OCI-LY3 (cell line): ENCODE data around the gene ERP29.
"Not testable (repeated sequence)": the region's sequence is repeated elsewhere in the genome, so short reads cannot be mapped to it uniquely, and the experiment has no call there.

Source experiments
- H2AFZ ChIP-seq: fragments of 200-600, 300-600 bp; shearing (Covaris generic); 2 replicates; pipeline ENCODE4 v1.6.0; 2014; ENCODE audit warnings: antibody characterized with exemption, low read depth, low read length
- H3K27ac ChIP-seq: fragments of 200-600, 300-600 bp; sonication (generic); 2 replicates; pipeline ENCODE4 v1.5.1; 2014; ENCODE audit warnings: mild to moderate bottlenecking, low read length, moderate library complexity, mixed read lengths
- H3K27me3 ChIP-seq: fragments of 200-600, 300-600 bp; sonication (generic); 2 replicates; pipeline ENCODE4 v1.6.1; 2014; ENCODE audit warnings: low read depth, low read length, mixed read lengths
- H3K36me3 ChIP-seq: fragments of 200-600, 300-600 bp; sonication (generic); replicated peaks from 2 replicates; pipeline ENCODE3; 2014; ENCODE audit warnings: low read depth, low read length, mixed read lengths
- H3K4me1 ChIP-seq: fragments of 300-600, 200-600 bp; sonication (generic); 2 replicates; pipeline ENCODE4 v1.6.1; 2014; ENCODE audit warnings: low read length, mixed read lengths
- H3K4me2 ChIP-seq: fragments of 200-600, 300-600 bp; sonication (generic); 2 replicates; pipeline ENCODE4 v1.6.1; 2014; ENCODE audit warnings: low read length, mixed read lengths
- H3K4me3 ChIP-seq: fragments of 300-600, 200-600 bp; sonication (generic); 2 replicates; pipeline ENCODE4 v1.5.1; 2014; ENCODE audit warnings: antibody characterized with exemption, mild to moderate bottlenecking, low read length, moderate library complexity
- H3K79me2 ChIP-seq: fragments of 300-600, 200-600 bp; shearing (Covaris generic); 2 replicates; pipeline ENCODE4 v1.6.1; 2014; ENCODE audit warnings: mild to moderate bottlenecking, low read length, mixed read lengths
- H3K9ac ChIP-seq: fragments of 300-600, 200-600 bp; shearing (Covaris generic); 2 replicates; pipeline ENCODE4 v1.6.0; 2014; ENCODE audit warnings: mild to moderate bottlenecking, low read length, moderate library complexity
- H3K9me3 ChIP-seq: fragments of 200-600, 300-600 bp; shearing (Covaris generic); 2 replicates; pipeline ENCODE4 v1.6.1; 2014; ENCODE audit warnings: low read length, mixed read lengths; ENCODE audit not compliant: insufficient read depth
- H4K20me1 ChIP-seq: fragments of 200-600, 300-600 bp; sonication (generic); 2 replicates; pipeline ENCODE4 v1.6.1; 2016; ENCODE audit warnings: low read length, mixed read lengths; ENCODE audit not compliant: insufficient read depth
- EZH2phosphoT487 ChIP-seq: fragments of 200-600 bp; shearing (Covaris generic); IDR thresholded peaks from 2 replicates; pipeline ENCODE4 v1.6.1; 2018; ENCODE audit warnings: antibody characterized with exemption, mixed run types, low read depth
- TF ChIP-seq, protein P1 (sequence below): fragments of 200-600, 300-600 bp; sonication (generic); IDR thresholded peaks from 2 replicates; pipeline ENCODE4 v1.5.1; 2014; ENCODE audit warnings: antibody characterized with exemption, low read length, low read depth

Gene ERP29

DNA sequence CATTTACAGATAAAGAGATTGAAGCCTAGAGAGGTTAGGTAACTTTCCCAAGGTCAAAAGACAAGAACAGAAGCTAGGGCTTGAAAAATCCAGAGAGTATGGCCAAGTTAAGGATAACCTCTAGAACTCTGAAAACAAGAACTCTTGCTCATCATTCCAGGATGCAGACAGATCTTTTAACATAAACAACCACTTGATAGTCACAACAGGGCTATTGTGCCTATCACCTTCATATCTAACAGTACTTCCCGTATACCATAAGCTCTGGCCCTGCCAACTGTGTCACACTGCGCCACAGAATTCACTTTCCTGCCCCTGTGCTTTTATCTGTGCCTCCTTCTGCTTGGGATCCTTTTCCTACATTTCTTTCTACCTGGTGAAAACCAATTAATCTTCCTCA, 18.2 kb downstream of the ERP29 start:
- H3K27ac ChIP-seq = no peak overlapping the region
- TF ChIP-seq, protein P1, sequence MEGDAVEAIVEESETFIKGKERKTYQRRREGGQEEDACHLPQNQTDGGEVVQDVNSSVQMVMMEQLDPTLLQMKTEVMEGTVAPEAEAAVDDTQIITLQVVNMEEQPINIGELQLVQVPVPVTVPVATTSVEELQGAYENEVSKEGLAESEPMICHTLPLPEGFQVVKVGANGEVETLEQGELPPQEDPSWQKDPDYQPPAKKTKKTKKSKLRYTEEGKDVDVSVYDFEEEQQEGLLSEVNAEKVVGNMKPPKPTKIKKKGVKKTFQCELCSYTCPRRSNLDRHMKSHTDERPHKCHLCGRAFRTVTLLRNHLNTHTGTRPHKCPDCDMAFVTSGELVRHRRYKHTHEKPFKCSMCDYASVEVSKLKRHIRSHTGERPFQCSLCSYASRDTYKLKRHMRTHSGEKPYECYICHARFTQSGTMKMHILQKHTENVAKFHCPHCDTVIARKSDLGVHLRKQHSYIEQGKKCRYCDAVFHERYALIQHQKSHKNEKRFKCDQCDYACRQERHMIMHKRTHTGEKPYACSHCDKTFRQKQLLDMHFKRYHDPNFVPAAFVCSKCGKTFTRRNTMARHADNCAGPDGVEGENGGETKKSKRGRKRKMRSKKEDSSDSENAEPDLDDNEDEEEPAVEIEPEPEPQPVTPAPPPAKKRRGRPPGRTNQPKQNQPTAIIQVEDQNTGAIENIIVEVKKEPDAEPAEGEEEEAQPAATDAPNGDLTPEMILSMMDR = no peak
- TF ChIP-seq EZH2phosphoT487 = no peak
- H3K36me3 ChIP-seq = peaks cover 64% of the 10 kb centered on the region
- peaks cover 9% of the 10 kb centered on the region for H3K4me1 ChIP-seq
- H2AFZ ChIP-seq = no peak overlapping the region
- H3K9me3 ChIP-seq = no peaks in the 10 kb centered on the region
- H3K4me3 ChIP-seq = no peak overlapping the region
- H3K27me3 ChIP-seq = no peaks in the 10 kb centered on the region
- peaks cover 5% of the 10 kb centered on the region for H4K20me1 ChIP-seq
- H3K4me2 ChIP-seq = no peak overlapping the region
- H3K9ac ChIP-seq = no peak overlapping the region
- peaks cover 34% of the 10 kb centered on the region for H3K79me2 ChIP-seq

DNA sequence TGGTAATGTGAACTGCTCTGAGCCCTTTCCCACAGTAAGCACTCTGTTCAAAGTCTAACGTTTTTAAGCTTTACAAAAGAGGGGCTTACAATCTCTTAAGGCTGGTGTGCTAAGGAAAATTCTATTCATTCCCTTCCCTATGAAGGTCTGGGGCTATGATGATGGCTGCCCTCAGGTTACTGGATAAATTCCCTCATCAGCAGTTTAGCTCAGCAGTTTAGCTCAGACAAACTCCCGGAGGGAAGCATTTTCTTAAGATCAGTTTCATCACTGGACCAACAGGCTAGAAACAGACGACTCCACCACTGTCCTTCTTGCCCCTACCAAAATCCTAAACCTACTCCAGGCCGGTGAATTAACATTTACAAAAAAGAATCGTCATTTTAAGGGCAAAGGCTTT, 19.1 kb downstream of the ERP29 start:
- H3K9me3 ChIP-seq = no peaks in the 10 kb centered on the region
- no peak overlapping the region for H2AFZ ChIP-seq
- peaks cover 66% of the 10 kb centered on the region for H3K36me3 ChIP-seq
- H3K27ac ChIP-seq = no peak overlapping the region
- no peaks in the 10 kb centered on the region for H3K27me3 ChIP-seq
- H3K79me2 ChIP-seq = peaks cover 28% of the 10 kb centered on the region
- H3K4me1 ChIP-seq = peaks cover 3% of the 10 kb centered on the region; the same call in 1 of the 2 replicates
- no peak overlapping the region for H3K9ac ChIP-seq
- H4K20me1 ChIP-seq = no peaks in the 10 kb centered on the region; the same call in 1 of the 2 replicates
- H3K4me3 ChIP-seq = no peak overlapping the region
- H3K4me2 ChIP-seq = no peak overlapping the region
- TF ChIP-seq, protein P1 = no peak
- no peak for TF ChIP-seq EZH2phosphoT487

DNA sequence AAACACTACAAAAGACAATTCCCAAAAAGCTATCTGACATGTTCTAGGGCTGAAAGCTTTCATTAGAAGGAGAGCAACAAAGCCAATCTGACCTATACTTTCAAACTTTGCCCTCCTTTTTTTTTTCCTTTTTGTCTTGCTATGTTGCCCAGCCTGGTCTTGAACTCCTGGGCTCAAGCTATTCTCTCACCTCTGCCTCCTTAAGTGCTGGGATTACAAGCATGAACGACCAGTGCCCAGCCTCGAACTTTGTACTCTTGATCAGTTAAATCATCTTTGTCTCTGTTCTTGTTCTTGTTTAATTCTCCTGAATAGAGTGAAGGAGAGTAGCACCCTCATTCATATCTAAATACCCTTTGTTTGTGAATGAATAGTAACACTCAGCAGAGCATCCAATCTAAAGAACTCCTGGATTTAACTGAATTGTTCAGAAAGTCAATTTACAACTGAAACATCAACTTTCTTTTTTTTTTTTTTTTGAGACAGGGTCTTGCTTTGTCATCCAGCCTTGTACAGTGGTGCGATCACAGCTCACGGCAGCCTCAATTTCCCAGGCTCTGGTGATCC, 22.1 kb downstream of the ERP29 start:
- no peak overlapping the region for H3K9ac ChIP-seq
- peaks cover 16% of the 10 kb centered on the region for H3K79me2 ChIP-seq
- no peak overlapping the region for H3K4me3 ChIP-seq
- H3K36me3 ChIP-seq = peaks cover 71% of the 10 kb centered on the region
- H3K4me1 ChIP-seq = peaks cover 3% of the 10 kb centered on the region; the same call in 1 of the 2 replicates
- no peaks in the 10 kb centered on the region; the same call in 1 of the 2 replicates for H4K20me1 ChIP-seq
- H3K4me2 ChIP-seq = no peak overlapping the region
- H2AFZ ChIP-seq = no peak overlapping the region
- no peak overlapping the region for H3K27ac ChIP-seq
- no peaks in the 10 kb centered on the region for H3K9me3 ChIP-seq
- no peaks in the 10 kb centered on the region for H3K27me3 ChIP-seq
- TF ChIP-seq EZH2phosphoT487 = no peak
- TF ChIP-seq, protein P1 = no peak

DNA sequence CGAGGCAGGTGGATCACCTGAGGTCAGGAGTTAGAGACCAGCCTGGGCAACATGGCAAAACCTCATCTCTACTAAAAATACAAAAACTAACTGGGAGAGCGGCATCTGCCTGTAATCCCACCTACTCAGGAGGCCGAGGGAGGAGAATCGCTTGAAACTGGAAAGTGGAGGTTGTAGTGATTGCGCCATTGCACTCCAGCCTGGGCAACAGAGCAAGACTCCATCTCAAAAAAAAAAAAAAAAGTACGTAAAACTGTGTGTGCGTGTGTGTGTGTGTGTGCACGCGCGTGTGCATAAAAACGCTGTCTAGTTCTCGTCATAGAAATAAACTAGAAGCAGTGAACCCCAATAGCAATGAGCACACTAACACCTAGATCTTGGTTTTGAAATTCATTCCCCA, 23.4 kb downstream of the ERP29 start:
- H3K27ac ChIP-seq, H3K4me1 ChIP-seq, H4K20me1 ChIP-seq, H3K9ac ChIP-seq, H2AFZ ChIP-seq, H3K4me2 ChIP-seq, H3K9me3 ChIP-seq, H3K27me3 ChIP-seq, H3K79me2 ChIP-seq, H3K4me3 ChIP-seq: not testable (repeated sequence)
- H3K36me3 ChIP-seq = peaks cover 65% of the 10 kb centered on the region
